GM23248 (cell line): Measurements from ENCODE around the gene CCDC170.

Experiments
- EZH2 ChIP-seq: fragments of 200-600 bp; sonication (generic); IDR thresholded peaks from 2 replicates; pipeline ENCODE4 v1.6.1; 2018; ENCODE audit warnings: antibody characterized with exemption, mild to moderate bottlenecking; ENCODE audit not compliant: insufficient read depth, poor library complexity, severe bottlenecking
- EZH2phosphoT487 ChIP-seq: fragments of 200-600 bp; sonication (generic); IDR thresholded peaks from 2 replicates; pipeline ENCODE4 v1.6.1; 2018; ENCODE audit warnings: antibody characterized with exemption, moderate library complexity, mild to moderate bottlenecking, low read depth; ENCODE audit not compliant: insufficient read depth

DNA sequence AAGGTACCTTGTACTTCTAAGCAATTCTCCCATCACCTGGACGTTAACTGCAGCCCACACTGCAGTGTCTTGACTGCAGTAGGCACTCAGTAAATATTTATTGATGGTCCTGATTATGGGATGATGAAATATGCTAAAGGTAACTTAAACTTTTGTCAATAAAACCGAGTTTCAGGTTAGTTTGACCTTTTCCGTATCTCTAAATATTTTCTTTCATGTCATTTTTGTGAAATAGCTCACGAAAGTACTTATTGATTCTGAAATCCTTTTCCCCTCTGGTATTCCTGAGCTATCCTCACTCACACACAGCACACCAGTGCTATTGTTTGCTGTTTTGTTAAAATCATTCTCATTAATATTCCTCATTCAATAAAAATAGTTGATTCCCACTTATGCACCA, 164.3 kb downstream of the CCDC170 start:
- TF ChIP-seq EZH2 (no peak), EZH2phosphoT487 (no peak)
